Measurements from ENCODE around the gene CSF1R.

Gene CSF1R

GRCh38 chr5:150103678-150104549 is 17.6 kb upstream of the CSF1R start:
- DNase-seq = no peak

- DNase-seq = no peak
These were observed 14.7 kb upstream of the CSF1R start for GRCh38 chr5:150101023-150101422.

GRCh38 chr5:150097152-150097551 is 10.8 kb upstream of the CSF1R start:
- no peak for DNase-seq

- no peak for DNase-seq
These were observed 5.9 kb upstream of the CSF1R start for GRCh38 chr5:150092159-150092787.

GRCh38 chr5:150085191-150085912 is 1.0 kb downstream of the CSF1R start:
- DNase-seq = no peak

GRCh38 chr5:150084754-150085153 is 1.6 kb downstream of the CSF1R start:
- peak; percentile 14 for DNase-seq

- DNase-seq = peak; percentile 19
These were observed 3.5 kb downstream of the CSF1R start for GRCh38 chr5:150082889-150083288.

GRCh38 chr5:150082374-150082773 is 4.0 kb downstream of the CSF1R start:
- DNase-seq = no peak

- peak; percentile 79 for DNase-seq
These were observed 4.6 kb downstream of the CSF1R start for GRCh38 chr5:150081541-150082283.

GRCh38 chr5:150080696-150081435 is 5.5 kb downstream of the CSF1R start:
- no peak for DNase-seq

GRCh38 chr5:150079909-150080461 is 6.4 kb downstream of the CSF1R start:
- peak; percentile 22 for DNase-seq

GRCh38 chr5:150078802-150079689 is 7.3 kb downstream of the CSF1R start:
- no peak for DNase-seq

GRCh38 chr5:150077996-150078801 is 8.2 kb downstream of the CSF1R start:
- DNase-seq = no peak

GRCh38 chr5:150077060-150077459 is 9.3 kb downstream of the CSF1R start:
- DNase-seq = no peak

- DNase-seq = no peak
These were observed 10.5 kb downstream of the CSF1R start for GRCh38 chr5:150075806-150076205.

- no peak for DNase-seq
These were observed 11.1 kb downstream of the CSF1R start for GRCh38 chr5:150075233-150075632.

GRCh38 chr5:150073677-150074076 is 12.7 kb downstream of the CSF1R start:
- no peak for DNase-seq

- DNase-seq = peak; percentile 11
These were observed 13.2 kb downstream of the CSF1R start for GRCh38 chr5:150073086-150073625.

- DNase-seq = no peak
These were observed 15.5 kb downstream of the CSF1R start for GRCh38 chr5:150070821-150071220.

All from left hindlimb (tissue), 1 donor.